GM18870 (cell line): Measurements from ENCODE around the gene AREG.

Experiments used
- ATAC-seq: cut with Tn5 transposase; IDR thresholded peaks from one replicate; pipeline ENCODE4 v1.9.1; 2021; ENCODE audit warnings: moderate library complexity; ENCODE audit not compliant: unreplicated experiment

AREG gene

GRCh38 chr4:74456056-74456744 is 11.3 kb downstream of the AREG start:
- ATAC-seq, result no peak

- ATAC-seq, result no peak
Measured at GRCh38 chr4:74456849-74457395, 12.0 kb downstream of the AREG start.

- no peak for ATAC-seq
Measured at GRCh38 chr4:74460833-74461232, 15.9 kb downstream of the AREG start.

DNA sequence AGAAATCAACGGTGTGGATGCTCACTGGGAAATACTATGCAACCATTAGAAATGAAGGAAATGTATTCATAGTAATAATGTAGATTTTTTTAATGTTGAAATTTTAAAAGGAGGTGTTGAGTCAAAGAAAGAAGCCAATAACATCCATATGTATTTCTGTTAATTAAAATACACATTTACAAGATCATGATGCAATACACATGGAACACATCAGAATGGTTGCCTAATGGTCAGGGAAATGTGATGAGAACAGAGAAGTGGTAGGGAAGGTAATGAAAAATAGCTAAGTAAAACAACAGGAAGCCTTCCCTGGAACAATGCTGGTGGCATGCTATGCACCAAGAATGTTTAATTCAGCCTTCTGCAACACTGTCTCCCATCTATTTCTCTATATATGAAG is 18.2 kb downstream of the AREG start:
- ATAC-seq, result no peak

DNA sequence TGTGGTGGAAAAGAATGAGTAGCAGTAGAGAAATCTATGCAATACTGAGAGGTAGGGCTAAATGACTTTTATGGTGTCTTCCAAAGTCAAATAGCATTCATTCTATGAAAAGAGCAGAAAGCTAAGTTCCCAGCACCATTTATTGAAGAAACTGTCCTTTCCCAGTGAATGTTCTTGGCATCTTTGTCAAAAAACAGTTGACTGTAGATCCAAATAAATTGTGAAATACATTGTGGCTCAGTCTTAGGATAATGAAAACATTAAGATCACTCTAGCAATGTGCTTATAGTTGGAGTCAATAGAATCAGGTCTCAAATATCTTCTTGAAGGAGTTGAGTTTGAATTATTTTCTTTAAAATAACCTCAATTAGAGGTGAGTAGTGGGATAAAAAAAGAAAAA is 19.4 kb downstream of the AREG start:
- ATAC-seq, result no peak

DNA sequence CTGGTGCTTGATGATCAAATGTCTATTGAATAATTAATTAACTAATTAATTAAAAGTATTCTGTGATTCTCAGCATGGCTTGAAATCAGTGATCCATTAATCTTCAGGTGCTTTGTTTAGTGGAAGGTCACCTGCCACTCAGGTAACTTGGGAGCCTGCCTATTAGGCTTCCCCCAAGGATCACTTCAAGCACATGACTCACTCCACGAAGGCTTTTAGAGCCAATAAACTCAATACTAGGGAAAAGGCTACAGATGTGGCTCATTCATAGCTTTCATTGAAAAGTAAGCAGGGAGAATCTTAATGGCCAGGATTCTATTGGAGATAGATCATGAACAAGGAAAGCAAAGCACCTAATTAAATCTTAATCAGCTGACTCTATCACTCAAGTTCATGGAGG is 21.3 kb downstream of the AREG start:
- no peak for ATAC-seq

GRCh38 chr4:74471264-74471663 is 26.3 kb downstream of the AREG start:
- ATAC-seq, result no peak

- no peak for ATAC-seq
Measured at GRCh38 chr4:74473155-74473811, 28.3 kb downstream of the AREG start.

DNA sequence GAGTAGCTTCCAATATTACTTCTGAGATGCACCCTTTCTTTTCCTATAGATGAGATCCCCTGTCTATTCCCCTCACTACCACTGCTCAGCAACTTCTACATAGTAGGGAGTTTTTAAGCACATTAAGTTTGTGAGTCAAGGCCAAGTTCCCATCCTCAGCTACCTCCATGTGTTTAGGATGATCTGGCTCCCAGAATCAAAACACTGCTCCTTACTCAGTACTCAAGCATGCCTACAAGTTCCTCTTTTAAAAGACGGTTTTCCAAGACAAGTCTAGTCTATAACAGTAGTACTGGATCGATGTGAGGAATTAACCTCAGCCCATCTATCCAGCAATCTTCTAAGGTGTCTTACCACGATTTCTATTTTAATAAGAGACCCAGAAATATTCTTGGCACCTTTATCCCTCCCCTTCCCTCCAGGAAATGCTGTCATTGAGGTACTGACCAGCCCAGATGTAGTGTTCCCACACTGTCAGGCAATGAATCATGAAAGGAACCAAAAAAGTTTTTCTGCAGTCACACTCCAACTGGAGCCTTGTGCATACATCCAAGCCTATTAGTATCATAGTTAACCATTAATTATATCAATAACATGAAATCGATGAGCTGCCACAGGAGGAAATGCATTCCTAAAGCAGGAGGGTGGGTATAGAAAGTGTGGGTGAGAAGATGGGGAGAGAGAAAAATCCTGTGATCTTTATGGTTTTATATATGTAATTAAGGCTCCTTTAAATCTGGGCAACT is 29.6 kb downstream of the AREG start:
- ATAC-seq, result no peak

GRCh38 chr4:74475091-74475800 is 30.3 kb downstream of the AREG start:
- no peak for ATAC-seq

DNA sequence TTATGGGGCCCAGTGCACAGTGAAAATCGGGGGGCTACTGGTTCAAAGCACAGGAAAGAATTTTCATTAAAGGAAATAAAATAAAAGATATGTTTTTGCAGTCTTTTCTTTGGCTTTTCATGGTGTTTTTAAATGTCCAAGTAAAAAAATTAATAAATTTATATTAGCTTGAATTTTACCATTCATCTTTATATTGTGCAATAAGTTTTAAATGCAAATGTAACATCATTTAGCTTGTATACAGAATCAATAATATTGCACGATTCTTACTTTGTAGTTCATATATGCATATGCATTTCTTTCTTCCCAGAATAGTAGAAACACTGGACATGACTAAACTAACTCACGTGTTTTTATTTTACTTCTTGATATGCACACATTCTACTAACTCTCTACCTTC is 31.0 kb downstream of the AREG start:
- no peak for ATAC-seq

- no peak for ATAC-seq
Measured at GRCh38 chr4:74479009-74479408, 34.1 kb downstream of the AREG start.

GRCh38 chr4:74480267-74480666 is 35.3 kb downstream of the AREG start:
- no peak for ATAC-seq

DNA sequence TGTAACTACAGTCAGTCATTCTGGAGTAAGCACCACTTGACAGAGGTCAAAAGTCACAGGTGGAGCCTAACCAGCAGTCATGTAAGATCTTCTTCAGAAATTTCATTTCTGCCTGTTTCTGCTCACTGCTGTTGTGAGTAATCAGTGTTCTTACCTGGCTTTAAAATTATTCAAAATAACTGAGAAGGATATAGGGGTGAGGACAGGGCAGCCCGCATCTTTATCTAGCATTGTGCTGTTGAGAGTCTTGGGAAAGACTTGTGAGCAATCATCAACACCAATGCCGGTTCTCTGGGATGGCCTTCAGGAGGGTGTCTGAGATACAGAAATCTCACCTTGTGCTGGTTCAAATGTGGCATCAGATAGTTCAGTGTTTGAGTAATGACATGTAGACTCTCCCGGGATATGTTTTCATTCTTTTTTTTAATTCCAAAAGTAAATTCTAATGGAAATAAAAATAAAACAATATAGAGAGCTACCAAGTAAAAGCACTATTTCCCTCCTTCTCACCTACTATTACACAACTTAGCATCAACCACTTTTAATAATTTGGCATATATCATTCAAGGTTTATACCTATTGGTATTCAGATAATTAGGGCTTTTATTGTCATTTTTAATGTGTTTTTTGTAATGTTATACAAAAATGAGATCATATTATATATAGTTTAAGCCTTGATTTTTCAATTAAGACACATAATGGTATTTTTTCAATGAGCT is 37.1 kb downstream of the AREG start:
- ATAC-seq, result no peak

GRCh38 chr4:74483226-74483911 is 38.4 kb downstream of the AREG start:
- ATAC-seq, result no peak

DNA sequence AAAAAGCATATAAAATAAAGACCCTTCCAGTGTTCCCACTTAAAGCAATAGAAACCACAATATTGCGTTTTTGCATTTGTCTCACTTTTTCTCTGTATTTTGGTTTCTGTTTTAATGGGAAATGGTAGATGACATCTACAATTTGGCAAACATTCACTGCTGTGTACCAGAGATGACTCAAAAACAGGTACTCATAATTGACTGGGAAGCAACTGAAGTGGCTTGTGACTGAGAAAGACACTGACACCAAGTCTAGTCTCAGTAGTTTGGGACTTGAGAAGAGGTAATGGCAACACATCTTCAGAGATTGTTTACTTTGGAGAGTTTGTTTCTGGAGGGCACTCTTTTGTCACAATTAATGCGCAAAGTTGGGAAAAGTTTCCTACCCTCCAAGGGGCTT is 42.0 kb downstream of the AREG start:
- ATAC-seq, result no peak

- ATAC-seq, result no peak
Measured at GRCh38 chr4:74487771-74488170, 42.8 kb downstream of the AREG start.

- ATAC-seq, result no peak
Measured at GRCh38 chr4:74490736-74491135, 45.8 kb downstream of the AREG start.

DNA sequence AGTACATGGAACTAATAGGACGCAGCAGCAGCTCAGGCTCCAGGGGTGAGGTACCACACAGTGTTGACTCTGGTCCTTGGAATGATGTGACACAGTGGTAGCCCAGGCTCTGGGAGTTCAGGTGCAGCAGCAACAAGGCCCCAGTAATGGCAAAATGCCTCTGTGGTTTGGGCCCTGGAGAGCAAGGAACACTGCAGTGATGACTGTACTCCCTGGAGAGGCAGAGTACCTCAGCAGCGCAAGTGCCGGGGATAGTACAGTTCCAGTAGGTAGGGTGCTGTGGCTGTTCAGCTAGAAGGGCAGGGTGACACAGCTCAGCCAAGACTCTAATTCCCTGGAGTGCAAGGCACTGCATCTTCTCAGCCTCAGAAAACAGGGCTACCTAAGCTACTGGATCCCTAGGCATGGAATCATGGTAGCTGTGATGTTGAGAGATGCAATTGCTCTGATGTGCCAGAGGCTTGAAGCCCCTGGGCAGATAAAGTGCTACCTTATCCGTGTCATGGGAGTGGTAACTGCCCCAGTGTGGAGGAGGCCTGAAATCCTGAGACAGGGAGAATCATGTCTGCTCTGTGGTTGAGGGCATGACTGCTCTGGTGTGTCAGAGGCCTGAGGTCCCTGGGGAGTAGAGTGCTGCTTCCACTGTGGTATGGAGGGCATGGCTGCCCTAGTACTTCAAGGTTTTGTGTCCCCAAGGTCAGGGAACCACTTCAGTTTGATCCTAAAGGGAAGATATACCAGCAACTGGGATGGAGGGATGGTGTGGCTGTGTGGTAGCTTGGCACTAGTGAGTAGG is 55.2 kb downstream of the AREG start:
- ATAC-seq, result no peak
